HCT116 (cell line): Measurements from ENCODE around the gene IL1F10. TPM values are rescaled to one million over a fixed set of nuclear protein-coding genes. Genes with fewer than 3 reads are reported as not detected.

Experiments
- ATAC-seq: fragments of 200-7000 bp; cut with Tn5 transposase; 2 replicates; pipeline ENCODE4 v1.9.1; 2020; ENCODE audit warnings: mild to moderate bottlenecking, moderate library complexity
- BruUV-seq: library from RNA; stranded (reverse); fragments of 400-500 nt; replicated peaks from 2 replicates; lab custom pipeline; 2021; lab: Mats Ljungman, UMichigan
- CTCF ChIA-PET: fragments of 300-600 bp; sonication (Branson Sonifier 250); formaldehyde crosslinking; loops from one replicate; lab custom pipeline; 2021; ENCODE audit warnings: antibody characterized with exemption; lab: Charles Lee
- POLR2A ChIA-PET: fragments of 300-600, 350-600 bp; sonication (Branson Sonifier 250); formaldehyde crosslinking; loops from one replicate; lab custom pipeline; 2021; ENCODE audit warnings: antibody characterized with exemption; lab: Charles Lee
- RAD21 ChIA-PET, 2 experiments: fragments of 300-600 bp; sonication (Branson Sonifier 250); formaldehyde crosslinking; loops; one replicate each; lab custom pipeline; 2023; ENCODE audit warnings: low total read pairs in 2 of 2; ENCODE audit not compliant: uncharacterized antibody in 2 of 2, unreplicated experiment in 2 of 2, low non-redundant PET in 1 of 2; lab: Charles Lee
- DNase-seq: peaks from one replicate; pipeline ENCODE4 v3.0.0-alpha.2; 2010; ENCODE audit warnings: low read depth, low spot score
- H2AFZ ChIP-seq: fragments of 200-600 bp; shearing (Covaris generic), sonication (generic); 2 replicates; pipeline ENCODE4 v1.6.1; 2017; ENCODE audit warnings: low read depth, mixed run types, mixed read lengths, antibody characterized with exemption, low read length; ENCODE audit not compliant: poor library complexity, severe bottlenecking
- H3K27ac ChIP-seq: 2 replicates; pipeline ENCODE4 v1.5.1; 2012; ENCODE audit warnings: low read depth, low read length
- H3K27me3 ChIP-seq: fragments of 200-600 bp; sonication (generic); 2 replicates; pipeline ENCODE4 v1.6.1; 2016; ENCODE audit warnings: mixed run types, low read length, mixed read lengths; ENCODE audit not compliant: insufficient read depth
- H3K36me3 ChIP-seq, 2 experiments: fragments of 200-500 bp in 1 of 2; fragments of 200-600 bp in 1 of 2; sonication (Bioruptor generic) in 1 of 2; sonication (generic) in 1 of 2; 2 replicates each; pipeline versions ENCODE4 v1.5.1 to v1.6.1; 2014 to 2016; ENCODE audit warnings: low read length in 2 of 2, inconsistent platforms in 1 of 2, mixed read lengths in 1 of 2, mixed run types in 1 of 2; ENCODE audit not compliant: insufficient read depth in 2 of 2, control insufficient read depth in 1 of 2
- H3K4me1 ChIP-seq, 2 experiments: fragments of 200-600 bp in 1 of 2; sonication (generic) in 1 of 2; 2 replicates each; pipeline versions ENCODE4 v1.5.1 to v1.6.1; 2012 to 2017; ENCODE audit warnings: low read length in 2 of 2, inconsistent platforms in 1 of 2, mild to moderate bottlenecking in 1 of 2, mixed read lengths in 1 of 2, mixed run types in 1 of 2, moderate library complexity in 1 of 2; ENCODE audit not compliant: insufficient read depth in 2 of 2, control insufficient read depth in 1 of 2
- H3K4me2 ChIP-seq: fragments of 200-600 bp; sonication (generic); 2 replicates; pipeline ENCODE4 v1.6.1; 2017; ENCODE audit warnings: mixed run types, low read length, mixed read lengths
- H3K4me3 ChIP-seq, 2 experiments: fragments of 200-600 bp in 1 of 2; sonication (generic) in 1 of 2; replicated peaks in 1 of 2; 2 replicates each; pipeline ENCODE4 v1.5.1; 2011 to 2016; ENCODE audit warnings: low read length in 2 of 2, control low read depth in 1 of 2, low read depth in 1 of 2, mild to moderate bottlenecking in 1 of 2, mixed read lengths in 1 of 2, mixed run types in 1 of 2
- H3K79me2 ChIP-seq: fragments of 200-600 bp; sonication (generic); 2 replicates; pipeline ENCODE4 v1.6.1; 2017; ENCODE audit warnings: mild to moderate bottlenecking, mixed run types, low read length, moderate library complexity, mixed read lengths; ENCODE audit not compliant: insufficient read depth
- H3K9ac ChIP-seq: fragments of 200-600 bp; sonication (generic); 2 replicates; pipeline ENCODE4 v1.6.1; 2016; ENCODE audit warnings: low read length, mixed read lengths
- H3K9me2 ChIP-seq: fragments of 200-600 bp; sonication (generic), shearing (Covaris generic); 2 replicates; pipeline ENCODE4 v1.6.1; 2017; ENCODE audit warnings: mixed run types, mild to moderate bottlenecking, moderate library complexity; ENCODE audit not compliant: insufficient read depth
- H3K9me3 ChIP-seq, 2 experiments: fragments of 200-500 bp in 1 of 2; fragments of 200-600 bp in 1 of 2; sonication (Bioruptor generic) in 1 of 2; sonication (generic) in 1 of 2; 2 replicates each; pipeline ENCODE4 v1.6.1; 2014 to 2017; ENCODE audit warnings: low read length in 2 of 2, mixed read lengths in 2 of 2, inconsistent platforms in 1 of 2, low read depth in 1 of 2, mild to moderate bottlenecking in 1 of 2, mixed run types in 1 of 2, moderate library complexity in 1 of 2; ENCODE audit not compliant: control insufficient read depth in 1 of 2, insufficient read depth in 1 of 2
- H4K20me1 ChIP-seq: fragments of 200-600 bp; sonication (generic), shearing (Covaris generic); 2 replicates; pipeline ENCODE4 v1.6.1; 2017; ENCODE audit warnings: mixed run types, mild to moderate bottlenecking, moderate library complexity; ENCODE audit not compliant: insufficient read depth
- CBX3 ChIP-seq: IDR thresholded peaks from 2 replicates; pipeline ENCODE4 v1.6.1; 2012; ENCODE audit warnings: low read depth
- CEBPB ChIP-seq: IDR thresholded peaks from 2 replicates; pipeline ENCODE4 v1.6.1; 2012; ENCODE audit warnings: low read depth
- EGR1 ChIP-seq: IDR thresholded peaks from 2 replicates; pipeline ENCODE4 v1.6.1; 2012; ENCODE audit warnings: low read depth
- EZH2 ChIP-seq: fragments of 200-600 bp; sonication (generic); IDR thresholded peaks from 2 replicates; pipeline ENCODE4 v1.6.1; 2017; ENCODE audit warnings: antibody characterized with exemption, mixed run types
- FOSL1 ChIP-seq: IDR thresholded peaks from 2 replicates; pipeline ENCODE4 v1.6.1; 2012; ENCODE audit warnings: low read depth
- JUND ChIP-seq: IDR thresholded peaks from 2 replicates; pipeline ENCODE4 v1.6.1; 2012
- POLR2A ChIP-seq: IDR thresholded peaks from 2 replicates; pipeline ENCODE4 v1.7.0; 2011; ENCODE audit warnings: borderline replicate concordance; ENCODE audit not compliant: insufficient read depth, insufficient read length; ENCODE audit errors: extremely low read depth
- RAD21 ChIP-seq: IDR thresholded peaks from 2 replicates; pipeline ENCODE4 v1.6.1; 2012; ENCODE audit warnings: low read depth, mild to moderate bottlenecking
- SP1 ChIP-seq: IDR thresholded peaks from 2 replicates; pipeline ENCODE4 v1.6.1; 2012; ENCODE audit warnings: low read depth
- SRF ChIP-seq: IDR thresholded peaks from 2 replicates; pipeline ENCODE4 v1.6.1; 2012; ENCODE audit warnings: low read depth
- TCF7L2 ChIP-seq: IDR thresholded peaks from 2 replicates; pipeline ENCODE4 v1.7.0; 2011; ENCODE audit warnings: borderline replicate concordance, inconsistent platforms; ENCODE audit not compliant: insufficient read depth, insufficient read length; ENCODE audit errors: extremely low read depth
- YY1 ChIP-seq: IDR thresholded peaks from 2 replicates; pipeline ENCODE4 v1.6.1; 2011; ENCODE audit warnings: low read length, low read depth, moderate library complexity, mild to moderate bottlenecking; ENCODE audit not compliant: insufficient replicate concordance; ENCODE audit errors: extremely low read depth
- ZFX ChIP-seq: fragments of 450-650 bp; IDR thresholded peaks from 2 replicates; pipeline ENCODE4 v1.6.1; 2017
- ZNF274 ChIP-seq: fragments of 200-500 bp; sonication (Bioruptor generic); IDR thresholded peaks from 2 replicates; pipeline ENCODE4 v1.6.1; 2014; ENCODE audit warnings: mild to moderate bottlenecking, low read depth, low read length, inconsistent platforms
- intact Hi-C: fragments of 100-400 bp; cut with micrococcal nuclease; formaldehyde crosslinking; loops from 2 replicates; pipeline ENCODE4 v1.10.0; 2022
- total RNA-seq: library from RNA; stranded (reverse); gene quantifications from one replicate; pipeline ENCODE4 v1.2.1, GENCODE V29; 2021; ENCODE audit not compliant: unreplicated experiment
- TF ChIP-seq, protein P1 (sequence below): IDR thresholded peaks from 2 replicates; pipeline ENCODE4 v1.6.1; 2011; ENCODE audit warnings: mild to moderate bottlenecking, low read length, moderate library complexity; ENCODE audit not compliant: insufficient replicate concordance; ENCODE audit errors: extremely low read depth
- TF ChIP-seq, protein P2 (sequence below): IDR thresholded peaks from 2 replicates; pipeline ENCODE4 v1.6.1; 2012
- TF ChIP-seq, protein P3 (sequence below), 3 experiments: fragments of 200-600 bp in 1 of 3; sonication (generic) in 1 of 3; IDR thresholded peaks in 2 of 3; conservative IDR thresholded peaks in 1 of 3; 2 replicates each; pipeline ENCODE4 v1.5.1; 2012 to 2017; ENCODE audit warnings: low read depth in 2 of 3, low read length in 2 of 3, antibody characterized with exemption in 1 of 3, borderline replicate concordance in 1 of 3, control low read depth in 1 of 3, mild to moderate bottlenecking in 1 of 3, mixed read lengths in 1 of 3, mixed run types in 1 of 3, moderate library complexity in 1 of 3; ENCODE audit not compliant: insufficient read depth in 1 of 3

IL1F10 gene
- total RNA-seq, 1 experiment from 2014 or later: not detected

DNA sequence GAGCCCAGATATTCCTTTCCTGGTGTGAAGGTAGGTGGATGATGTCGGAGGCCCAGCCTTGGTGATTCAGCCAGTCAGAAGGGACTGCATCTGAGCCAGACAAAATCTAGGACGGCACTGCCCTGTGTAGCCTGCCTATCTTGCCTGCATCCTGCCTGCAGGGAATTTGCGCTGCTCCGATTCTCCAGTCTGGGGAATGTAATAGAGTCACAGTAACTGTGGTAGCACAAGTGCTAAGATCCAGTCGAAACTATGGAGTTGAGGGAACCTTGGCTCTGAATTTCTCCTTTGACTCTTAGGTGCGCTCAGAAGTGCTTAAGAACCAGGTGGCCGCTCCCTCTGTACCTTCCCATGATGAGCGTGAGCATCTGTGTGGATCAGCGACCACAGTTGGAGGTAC lies 31.0 kb upstream of the IL1F10 start:
- H3K9me3 ChIP-seq: no peaks in the 10 kb centered on the region
- no peaks in the 10 kb centered on the region for H3K79me2 ChIP-seq
- CTCF ChIA-PET: no interaction called here
- no peak overlapping the region for H2AFZ ChIP-seq
- no peak overlapping the region for H3K9ac ChIP-seq
- H4K20me1 ChIP-seq: no peaks in the 10 kb centered on the region; the same call in 1 of the 2 replicates
- no TSS peak for BruUV-seq
- H3K27me3 ChIP-seq: peaks cover 15% of the 10 kb centered on the region
- H3K36me3 ChIP-seq: no peaks in the 10 kb centered on the region
- ATAC-seq: no peak
- TF ChIP-seq RAD21 (no peak), YY1 (no peak), ZFX (no peak), JUND (no peak), CEBPB (no peak), FOSL1 (no peak), TCF7L2 (no peak), SRF (no peak), CBX3 (no peak), ZNF274 (no peak), SP1 (no peak), EGR1 (no peak), POLR2A (no peak), EZH2 (no peak)
- TF ChIP-seq, protein P1, sequence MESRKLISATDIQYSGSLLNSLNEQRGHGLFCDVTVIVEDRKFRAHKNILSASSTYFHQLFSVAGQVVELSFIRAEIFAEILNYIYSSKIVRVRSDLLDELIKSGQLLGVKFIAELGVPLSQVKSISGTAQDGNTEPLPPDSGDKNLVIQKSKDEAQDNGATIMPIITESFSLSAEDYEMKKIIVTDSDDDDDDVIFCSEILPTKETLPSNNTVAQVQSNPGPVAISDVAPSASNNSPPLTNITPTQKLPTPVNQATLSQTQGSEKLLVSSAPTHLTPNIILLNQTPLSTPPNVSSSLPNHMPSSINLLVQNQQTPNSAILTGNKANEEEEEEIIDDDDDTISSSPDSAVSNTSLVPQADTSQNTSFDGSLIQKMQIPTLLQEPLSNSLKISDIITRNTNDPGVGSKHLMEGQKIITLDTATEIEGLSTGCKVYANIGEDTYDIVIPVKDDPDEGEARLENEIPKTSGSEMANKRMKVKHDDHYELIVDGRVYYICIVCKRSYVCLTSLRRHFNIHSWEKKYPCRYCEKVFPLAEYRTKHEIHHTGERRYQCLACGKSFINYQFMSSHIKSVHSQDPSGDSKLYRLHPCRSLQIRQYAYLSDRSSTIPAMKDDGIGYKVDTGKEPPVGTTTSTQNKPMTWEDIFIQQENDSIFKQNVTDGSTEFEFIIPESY: no peak
- TF ChIP-seq, protein P2, sequence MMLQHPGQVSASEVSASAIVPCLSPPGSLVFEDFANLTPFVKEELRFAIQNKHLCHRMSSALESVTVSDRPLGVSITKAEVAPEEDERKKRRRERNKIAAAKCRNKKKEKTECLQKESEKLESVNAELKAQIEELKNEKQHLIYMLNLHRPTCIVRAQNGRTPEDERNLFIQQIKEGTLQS: no peak
- TF ChIP-seq, protein P3, sequence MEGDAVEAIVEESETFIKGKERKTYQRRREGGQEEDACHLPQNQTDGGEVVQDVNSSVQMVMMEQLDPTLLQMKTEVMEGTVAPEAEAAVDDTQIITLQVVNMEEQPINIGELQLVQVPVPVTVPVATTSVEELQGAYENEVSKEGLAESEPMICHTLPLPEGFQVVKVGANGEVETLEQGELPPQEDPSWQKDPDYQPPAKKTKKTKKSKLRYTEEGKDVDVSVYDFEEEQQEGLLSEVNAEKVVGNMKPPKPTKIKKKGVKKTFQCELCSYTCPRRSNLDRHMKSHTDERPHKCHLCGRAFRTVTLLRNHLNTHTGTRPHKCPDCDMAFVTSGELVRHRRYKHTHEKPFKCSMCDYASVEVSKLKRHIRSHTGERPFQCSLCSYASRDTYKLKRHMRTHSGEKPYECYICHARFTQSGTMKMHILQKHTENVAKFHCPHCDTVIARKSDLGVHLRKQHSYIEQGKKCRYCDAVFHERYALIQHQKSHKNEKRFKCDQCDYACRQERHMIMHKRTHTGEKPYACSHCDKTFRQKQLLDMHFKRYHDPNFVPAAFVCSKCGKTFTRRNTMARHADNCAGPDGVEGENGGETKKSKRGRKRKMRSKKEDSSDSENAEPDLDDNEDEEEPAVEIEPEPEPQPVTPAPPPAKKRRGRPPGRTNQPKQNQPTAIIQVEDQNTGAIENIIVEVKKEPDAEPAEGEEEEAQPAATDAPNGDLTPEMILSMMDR (IDR thresholded peaks at IDR 0.05 in 2 of 3, conservative IDR thresholded peaks at IDR 0.05 in 1 of 3; ENCODE audit: borderline replicate concordance in 1 of 3, insufficient read depth in 1 of 3, low read depth in 2 of 3, low read length in 2 of 3): no peak
- no peak for DNase-seq
- RAD21 ChIA-PET: no interaction called here
- H3K9me2 ChIP-seq: no peaks in the 10 kb centered on the region
- no peak overlapping the region for H3K27ac ChIP-seq
- no peak overlapping the region for H3K4me3 ChIP-seq
- H3K4me2 ChIP-seq: no peak overlapping the region
- intact Hi-C loops: no loop called here
- POLR2A ChIA-PET: no interaction called here
- H3K4me1 ChIP-seq: no peaks in the 10 kb centered on the region
